Activated naive CD8-positive, alpha-beta T cell treated with anti-CD3 and anti-CD28 coated beads, Interleukin-2, amount 50 U/mL, for 16 hours (primary cell): Measurements from ENCODE around the gene DKK3.

Experiments
- DNase-seq: peaks from one replicate; pipeline ENCODE4 v3.0.0-alpha.2; 2020; ENCODE audit warnings: low read depth, low spot score

Gene DKK3

GRCh38 chr11:12005476-12005875 is 3.0 kb downstream of the DKK3 start:
- DNase-seq, result no peak

DNA sequence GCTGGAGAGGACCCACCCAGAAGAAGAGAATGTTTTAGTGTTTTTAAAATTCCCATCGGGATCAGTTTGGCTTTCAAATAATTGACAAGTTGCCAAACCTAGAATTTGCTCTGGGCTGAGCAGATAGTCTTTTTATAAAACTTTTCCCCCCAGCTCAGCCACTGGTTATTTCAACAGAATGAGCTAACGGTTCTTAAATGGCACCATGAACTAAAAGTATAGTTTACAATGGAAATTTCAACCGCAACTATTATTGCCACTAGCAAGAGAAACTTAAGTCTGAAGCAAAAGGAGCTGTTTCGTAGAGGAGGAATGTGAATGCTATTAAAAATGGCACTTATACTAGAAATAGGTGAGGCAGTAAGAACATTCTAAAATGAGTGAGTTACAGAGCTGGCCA is 3.4 kb downstream of the DKK3 start:
- DNase-seq, result no peak

- no peak for DNase-seq
These were observed 4.6 kb downstream of the DKK3 start for GRCh38 chr11:12003815-12004214.

DNA sequence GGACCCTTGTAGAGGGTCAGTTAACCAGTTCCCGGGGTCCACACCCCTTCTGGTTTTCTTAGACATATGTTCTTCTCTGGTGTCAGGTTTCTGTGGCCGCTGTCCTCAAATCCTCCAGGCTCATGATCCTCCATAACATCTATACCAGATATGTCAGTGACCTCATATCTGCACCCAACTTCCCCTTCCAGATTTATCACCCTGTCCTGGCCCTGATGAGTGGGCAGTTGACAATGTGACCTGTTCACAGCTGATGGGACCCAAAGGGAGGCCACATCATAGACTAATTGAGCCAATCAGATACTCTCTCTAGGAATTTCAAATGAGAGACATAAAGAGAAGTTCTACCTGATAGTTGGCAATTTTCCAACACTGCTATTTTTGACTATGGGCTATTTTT is 5.1 kb downstream of the DKK3 start:
- DNase-seq, result no peak

- DNase-seq, result no peak
These were observed 7.2 kb downstream of the DKK3 start for GRCh38 chr11:12001186-12001585.

DNA sequence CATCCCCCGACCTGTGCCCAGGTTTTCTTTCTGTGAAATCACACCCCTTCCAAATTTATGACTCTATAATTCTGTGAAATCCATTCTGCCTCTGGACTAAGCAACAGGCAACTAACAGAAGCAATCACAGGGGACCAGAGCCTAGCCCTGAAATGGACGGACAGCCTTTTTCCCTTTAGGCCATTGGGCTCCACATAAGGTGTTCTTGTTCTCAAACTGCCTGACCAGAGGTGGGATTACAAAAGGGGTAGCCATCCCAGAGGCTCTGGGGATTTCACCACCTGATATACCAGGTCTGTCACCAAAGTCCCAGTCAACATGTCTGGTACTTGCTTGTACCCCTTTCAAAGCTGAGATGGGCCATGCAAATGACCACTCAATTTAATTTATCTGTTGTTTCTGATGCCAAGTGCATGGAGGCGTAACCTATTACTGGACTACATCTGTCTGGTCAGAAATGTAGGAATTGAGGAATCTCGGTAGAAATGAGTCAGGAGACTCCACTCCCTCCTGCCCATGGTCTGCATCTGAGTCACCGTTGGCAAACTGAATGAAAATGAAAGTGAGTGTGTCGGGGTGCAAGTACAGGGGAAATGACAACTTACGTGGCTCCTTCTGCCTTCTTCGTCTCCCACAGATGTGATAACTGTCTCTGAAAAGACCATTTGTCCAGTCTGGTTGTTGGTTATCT is 10.2 kb downstream of the DKK3 start:
- DNase-seq, result no peak

- DNase-seq, result no peak
These were observed 11.4 kb downstream of the DKK3 start for GRCh38 chr11:11997049-11997322.

- DNase-seq, result no peak
These were observed 11.9 kb downstream of the DKK3 start for GRCh38 chr11:11996321-11997048.

DNA sequence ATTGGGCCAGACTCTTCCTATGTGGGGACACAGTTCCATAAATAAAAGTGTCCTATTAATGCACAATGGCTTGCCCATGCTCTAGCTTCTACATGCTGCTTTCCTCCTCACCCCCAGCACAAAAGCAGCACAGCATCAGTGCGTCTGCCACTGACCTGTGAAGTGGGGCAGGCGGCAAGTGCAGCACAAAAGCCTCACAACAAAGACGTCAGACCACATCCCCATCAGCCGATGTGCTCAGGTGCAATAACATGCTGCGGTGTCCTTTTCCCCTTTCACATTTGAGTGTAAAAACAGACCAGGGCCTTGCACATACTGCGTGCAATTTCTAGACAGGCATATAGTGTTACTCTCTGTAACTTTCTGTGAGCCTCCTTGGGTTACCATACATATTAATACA is 12.8 kb downstream of the DKK3 start:
- no peak for DNase-seq

- no peak for DNase-seq
These were observed 14.6 kb downstream of the DKK3 start for GRCh38 chr11:11993839-11994238.

GRCh38 chr11:11992257-11993212 is 15.9 kb downstream of the DKK3 start:
- no peak for DNase-seq

DNA sequence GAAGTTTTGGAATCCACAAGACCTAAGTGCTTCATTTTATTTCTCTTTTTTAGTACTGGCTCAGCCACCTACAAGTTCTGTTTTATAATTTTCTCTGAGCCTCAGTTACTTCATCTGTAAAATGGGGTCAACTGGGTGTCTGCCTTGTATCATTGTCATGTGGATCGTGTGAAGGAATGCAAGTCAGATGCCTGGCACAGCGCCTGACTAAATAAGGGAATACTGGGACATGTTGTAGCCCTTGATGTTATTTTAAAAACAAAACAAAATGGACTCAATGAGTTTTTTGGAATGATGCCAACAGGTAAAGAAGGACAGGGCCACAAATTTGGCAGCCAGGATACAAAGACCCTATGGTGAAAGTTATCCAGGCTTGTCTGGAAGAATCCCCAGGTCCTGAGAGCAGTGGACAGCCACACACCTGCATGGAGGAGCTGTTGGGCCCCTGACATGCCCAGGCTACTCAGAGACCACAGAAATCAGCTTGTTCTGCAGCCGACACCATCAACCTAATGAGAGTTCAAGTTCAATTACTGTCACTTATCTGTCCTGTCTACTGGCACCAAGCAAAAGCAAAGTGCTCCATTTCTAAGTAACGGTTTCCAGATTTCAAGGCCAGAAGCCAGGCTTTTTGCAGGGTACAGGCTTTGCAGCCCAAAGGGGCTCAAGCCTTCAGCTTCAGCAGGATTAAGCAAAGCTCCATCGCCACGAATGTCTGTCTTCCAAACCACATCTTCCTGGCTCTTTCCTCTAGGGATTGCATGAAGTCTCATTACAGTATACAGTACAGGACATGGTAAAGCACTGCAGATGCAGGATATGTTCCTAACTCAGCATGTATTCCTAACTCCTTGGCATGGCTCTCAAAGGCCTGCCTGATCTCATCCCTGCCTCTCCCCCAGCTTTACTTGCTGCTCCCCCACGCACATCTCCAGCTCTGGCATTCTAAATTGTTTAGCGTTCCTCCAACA is 18.4 kb downstream of the DKK3 start:
- no peak for DNase-seq

- no peak for DNase-seq
These were observed 19.7 kb downstream of the DKK3 start for GRCh38 chr11:11988681-11989261.

GRCh38 chr11:11988099-11988651 is 20.3 kb downstream of the DKK3 start:
- DNase-seq, result no peak

- DNase-seq, result no peak
These were observed 20.9 kb downstream of the DKK3 start for GRCh38 chr11:11987503-11988022.

DNA sequence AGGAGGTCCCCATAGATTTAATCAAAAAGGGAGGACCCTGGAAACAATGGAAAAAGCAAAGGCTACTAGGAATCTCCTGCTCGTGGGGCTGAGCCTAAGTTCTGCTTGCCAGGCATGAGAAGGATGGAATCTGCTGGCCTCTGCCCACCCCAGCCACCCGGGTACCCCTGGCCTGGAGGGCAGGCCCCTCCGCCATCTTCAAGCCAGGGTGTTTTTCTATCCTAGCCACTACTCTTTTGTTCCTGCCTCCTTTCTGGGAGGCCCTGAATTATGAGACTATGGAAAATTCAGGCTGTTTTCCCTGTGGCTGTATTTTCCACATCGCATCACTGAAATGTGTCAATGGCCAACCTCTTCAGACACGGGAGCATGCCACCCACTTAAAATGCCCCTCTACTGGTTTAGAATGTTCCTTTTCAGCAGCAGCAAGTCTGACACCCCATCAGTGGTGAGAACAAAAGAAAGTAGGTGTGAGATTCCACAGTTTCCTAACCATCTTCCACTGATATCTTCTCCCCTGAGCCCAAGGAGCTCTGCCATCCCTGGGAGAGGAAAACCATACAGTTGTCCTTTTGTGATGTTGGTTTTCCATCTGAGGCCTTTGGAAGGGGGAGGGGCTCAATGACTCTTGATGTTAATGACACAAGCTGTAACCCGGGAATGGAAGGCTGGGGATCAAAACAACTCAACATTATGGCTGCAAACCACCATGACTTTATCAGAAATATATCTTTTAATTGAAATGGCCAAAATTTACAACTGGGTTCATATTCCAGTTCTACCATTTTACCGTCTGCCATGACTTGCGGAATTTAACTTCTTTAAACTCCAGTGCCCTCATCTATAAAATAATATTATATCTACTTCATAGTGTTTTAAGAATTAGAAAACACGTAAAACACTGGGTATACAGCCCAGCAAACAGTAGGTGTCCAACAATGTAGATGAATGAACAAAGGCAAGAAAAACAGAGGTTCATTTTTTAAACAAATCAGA is 22.2 kb downstream of the DKK3 start:
- DNase-seq, result no peak

GRCh38 chr11:11985016-11985715 is 23.3 kb downstream of the DKK3 start:
- DNase-seq, result no peak

DNA sequence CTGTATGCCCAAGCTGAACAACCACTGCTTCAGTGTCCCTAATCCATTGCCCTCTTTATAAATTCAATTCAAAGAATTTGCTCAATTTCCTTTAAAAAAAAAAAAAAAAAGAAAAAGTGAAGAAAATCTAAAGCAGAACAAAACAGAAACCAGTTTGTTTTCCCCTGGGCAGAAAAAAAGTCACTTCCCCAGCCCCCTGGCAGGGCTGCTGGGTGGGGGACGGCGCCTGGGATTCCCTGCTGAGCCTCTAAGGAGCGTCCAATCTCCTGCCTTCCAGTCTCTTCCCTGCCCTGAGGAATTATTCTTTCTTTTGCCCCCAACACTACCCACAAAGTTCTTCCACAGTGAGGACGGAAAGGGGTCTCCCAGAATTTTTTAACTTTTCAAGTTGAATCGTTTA is 23.9 kb downstream of the DKK3 start:
- DNase-seq, result no peak

GRCh38 chr11:11983427-11983826 is 25.0 kb downstream of the DKK3 start:
- DNase-seq, result no peak
